GM12864 (cell line): Measurements from ENCODE around the gene MMP3.

Experiments
- DNase-seq: peaks from one replicate; pipeline ENCODE4 v3.0.0-alpha.2; 2011; ENCODE audit warnings: low read depth
- H3K4me3 ChIP-seq: 2 replicates; pipeline ENCODE4 v1.5.1; 2011; ENCODE audit warnings: mild to moderate bottlenecking, low read depth, low read length, control low read depth
- TF ChIP-seq, protein P1 (sequence below): IDR thresholded peaks from 2 replicates; pipeline ENCODE4 v1.5.1; 2011; ENCODE audit warnings: low read depth, mild to moderate bottlenecking, moderate library complexity, low read length, control low read depth, inconsistent platforms; ENCODE audit errors: missing control alignments

MMP3 gene

DNA sequence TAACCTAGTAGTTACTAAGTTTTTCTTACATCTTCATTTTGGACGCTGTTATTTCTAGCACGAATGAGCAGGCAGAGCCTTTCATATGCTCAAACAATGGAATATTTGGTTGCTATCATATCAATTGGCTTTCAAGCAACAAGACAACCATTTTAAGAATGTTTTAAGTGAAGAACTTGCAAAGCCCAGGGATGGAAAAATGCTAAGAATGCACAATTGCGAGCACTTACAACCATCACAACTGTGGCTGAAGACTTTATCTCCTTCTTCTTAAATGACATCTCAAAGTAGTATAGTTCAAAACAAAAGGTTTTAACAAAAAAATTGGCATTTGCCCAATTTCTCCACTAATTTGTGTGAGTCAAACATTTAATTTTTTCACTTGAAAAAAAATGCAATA lies 37.1 kb downstream of the MMP3 start:
- no peak overlapping the region for H3K4me3 ChIP-seq
- TF ChIP-seq, protein P1, sequence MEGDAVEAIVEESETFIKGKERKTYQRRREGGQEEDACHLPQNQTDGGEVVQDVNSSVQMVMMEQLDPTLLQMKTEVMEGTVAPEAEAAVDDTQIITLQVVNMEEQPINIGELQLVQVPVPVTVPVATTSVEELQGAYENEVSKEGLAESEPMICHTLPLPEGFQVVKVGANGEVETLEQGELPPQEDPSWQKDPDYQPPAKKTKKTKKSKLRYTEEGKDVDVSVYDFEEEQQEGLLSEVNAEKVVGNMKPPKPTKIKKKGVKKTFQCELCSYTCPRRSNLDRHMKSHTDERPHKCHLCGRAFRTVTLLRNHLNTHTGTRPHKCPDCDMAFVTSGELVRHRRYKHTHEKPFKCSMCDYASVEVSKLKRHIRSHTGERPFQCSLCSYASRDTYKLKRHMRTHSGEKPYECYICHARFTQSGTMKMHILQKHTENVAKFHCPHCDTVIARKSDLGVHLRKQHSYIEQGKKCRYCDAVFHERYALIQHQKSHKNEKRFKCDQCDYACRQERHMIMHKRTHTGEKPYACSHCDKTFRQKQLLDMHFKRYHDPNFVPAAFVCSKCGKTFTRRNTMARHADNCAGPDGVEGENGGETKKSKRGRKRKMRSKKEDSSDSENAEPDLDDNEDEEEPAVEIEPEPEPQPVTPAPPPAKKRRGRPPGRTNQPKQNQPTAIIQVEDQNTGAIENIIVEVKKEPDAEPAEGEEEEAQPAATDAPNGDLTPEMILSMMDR: no peak
- DNase-seq: no peak

DNA sequence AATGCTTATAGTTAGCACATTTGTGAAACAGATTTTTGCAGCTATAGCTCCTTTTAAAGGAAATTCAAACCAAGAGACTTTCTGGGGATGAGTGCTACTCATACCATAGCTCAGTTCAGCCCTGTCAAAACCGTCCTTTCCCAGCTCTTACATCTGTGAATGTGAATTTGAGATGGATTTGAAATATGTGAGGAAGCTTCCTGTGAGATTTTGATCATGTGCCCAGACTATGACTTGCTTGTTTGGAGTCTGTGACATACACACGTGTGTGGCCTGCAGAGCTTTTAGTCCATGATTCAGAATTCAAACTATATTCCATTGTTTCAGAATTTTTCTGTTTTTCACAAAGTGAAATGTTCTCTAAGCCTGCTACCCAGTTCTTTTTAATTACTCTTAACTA lies 41.1 kb downstream of the MMP3 start:
- no peak for DNase-seq
- TF ChIP-seq, protein P1: no peak
- no peak overlapping the region for H3K4me3 ChIP-seq

DNA sequence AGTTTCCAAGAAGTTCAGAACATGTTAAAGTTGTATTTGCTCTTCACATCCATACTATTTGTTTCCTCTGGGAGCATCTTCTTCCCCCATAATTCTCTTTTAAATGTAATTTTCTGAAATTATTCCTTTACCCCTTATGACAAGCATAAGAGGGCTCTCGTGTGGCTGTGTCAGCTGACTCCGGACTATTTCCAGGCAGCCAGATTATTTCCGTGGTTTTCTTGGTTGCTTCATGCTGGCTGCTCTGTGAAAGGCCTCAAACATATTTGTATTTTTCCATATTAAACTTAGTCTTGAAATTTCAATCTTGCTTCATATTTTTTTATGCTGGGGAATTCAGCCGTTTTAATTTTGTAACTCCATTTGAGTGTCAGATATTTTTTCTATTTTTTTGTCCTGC lies 42.6 kb downstream of the MMP3 start:
- H3K4me3 ChIP-seq: no peak overlapping the region
- TF ChIP-seq, protein P1: no peak
- DNase-seq: no peak

DNA sequence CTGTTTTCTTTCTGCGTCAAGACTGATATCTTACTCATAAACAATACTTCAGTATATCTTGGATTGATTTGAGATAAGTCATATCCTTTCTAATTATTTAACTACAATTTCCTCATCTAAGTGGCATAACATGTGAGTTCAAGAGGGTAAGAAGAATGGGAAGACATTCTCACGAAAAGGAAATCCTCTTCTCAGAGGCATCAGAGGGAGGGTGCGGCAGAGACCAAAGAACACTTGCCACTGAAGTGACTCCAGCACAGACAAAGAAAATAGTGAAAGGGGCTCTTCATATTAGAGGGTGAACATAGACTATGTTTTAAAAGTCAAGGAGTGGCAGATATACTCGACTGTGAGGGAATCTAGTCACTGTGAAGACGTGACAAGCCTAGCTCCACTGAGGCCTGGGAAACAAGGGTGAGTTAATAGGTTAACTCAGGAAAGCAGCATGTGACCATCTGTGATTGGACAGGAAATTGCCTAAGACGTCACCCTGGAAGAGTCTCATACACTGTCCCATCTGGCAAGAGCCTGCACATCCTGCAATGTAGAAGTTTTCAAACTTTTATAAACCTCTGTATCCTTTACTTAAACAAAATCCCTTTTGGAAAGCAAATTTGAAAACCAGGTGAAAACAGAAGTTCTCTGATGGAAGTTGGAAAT lies 43.6 kb downstream of the MMP3 start:
- TF ChIP-seq, protein P1: no peak
- DNase-seq: no peak
- H3K4me3 ChIP-seq: no peak overlapping the region

DNA sequence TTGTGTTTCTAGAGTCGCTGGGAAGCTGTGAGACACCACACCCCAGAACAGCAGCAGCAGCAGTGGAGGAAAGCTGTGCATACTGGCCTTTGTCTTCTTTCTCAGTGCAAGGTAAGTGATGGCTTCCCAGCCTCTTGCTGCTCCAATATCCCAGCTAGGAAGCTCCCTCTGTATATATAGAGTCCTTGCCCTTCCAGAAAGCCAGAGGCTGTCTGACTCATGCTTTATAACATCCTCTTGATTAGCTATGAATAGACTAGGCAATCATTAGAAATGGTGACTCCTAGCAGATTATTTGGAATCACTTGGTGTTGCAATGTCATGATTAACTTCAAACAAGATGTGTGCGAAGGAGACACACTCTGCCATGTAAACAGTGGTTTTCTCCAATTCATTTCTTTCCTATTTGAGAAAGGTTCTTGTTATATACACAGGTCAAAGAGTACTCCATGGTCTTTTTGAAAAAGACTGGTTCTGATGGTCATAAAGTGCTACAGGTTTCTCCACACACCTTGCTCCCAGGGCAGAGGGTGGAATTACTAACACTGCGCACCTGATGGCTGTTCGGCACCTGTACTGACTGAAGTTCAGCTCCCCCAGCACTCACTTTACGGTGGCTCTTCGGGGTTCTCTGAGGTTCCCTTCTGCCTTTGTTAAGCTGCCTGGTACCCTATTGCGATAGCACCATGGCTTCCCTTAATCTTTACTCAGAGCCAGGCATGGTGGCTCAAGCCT lies 45.2 kb downstream of the MMP3 start, which contains the start of gene MMP1:
Gene MMP1 (minus strand): TSS at position 149 of the 735 bp plus-strand sequence. CDS start 68 bp downstream, at position 81.
- TF ChIP-seq, protein P1: no peak
- DNase-seq: no peak
- H3K4me3 ChIP-seq: no peak within 1 kb of the TSS

DNA sequence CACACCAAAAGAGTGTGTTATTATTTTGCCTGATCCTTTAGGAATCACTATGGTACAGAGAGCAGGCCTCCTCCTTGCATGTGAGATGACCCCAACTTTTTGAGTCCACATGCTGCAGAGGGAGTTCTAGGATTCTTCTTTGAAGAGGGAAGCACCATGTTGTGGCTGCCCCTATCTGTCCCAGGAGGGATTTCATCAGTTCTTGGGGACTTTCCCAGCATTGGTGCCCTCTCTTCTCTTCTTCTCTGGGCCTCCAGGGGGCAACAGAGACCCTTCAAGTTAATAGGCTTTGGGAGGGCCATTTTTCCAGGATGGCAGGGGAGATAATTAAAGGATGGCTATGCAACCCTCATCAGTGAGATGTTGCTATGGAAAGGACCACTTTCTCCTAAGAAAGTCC lies 49.0 kb downstream of the MMP3 start:
- DNase-seq: no peak
- TF ChIP-seq, protein P1: peak; percentile 61
- no peak overlapping the region for H3K4me3 ChIP-seq
